HG02938 (cell line): ENCODE results near the gene MAN2A1.
"Not testable (repeated sequence)": the region's sequence is repeated elsewhere in the genome, so short reads cannot be mapped to it uniquely, and the experiment has no call there.

Source experiments
- ATAC-seq: cut with Tn5 transposase; IDR thresholded peaks from one replicate; pipeline ENCODE4 v1.9.1; 2021; ENCODE audit warnings: mild to moderate bottlenecking, moderate library complexity; ENCODE audit not compliant: unreplicated experiment

Gene MAN2A1

DNA sequence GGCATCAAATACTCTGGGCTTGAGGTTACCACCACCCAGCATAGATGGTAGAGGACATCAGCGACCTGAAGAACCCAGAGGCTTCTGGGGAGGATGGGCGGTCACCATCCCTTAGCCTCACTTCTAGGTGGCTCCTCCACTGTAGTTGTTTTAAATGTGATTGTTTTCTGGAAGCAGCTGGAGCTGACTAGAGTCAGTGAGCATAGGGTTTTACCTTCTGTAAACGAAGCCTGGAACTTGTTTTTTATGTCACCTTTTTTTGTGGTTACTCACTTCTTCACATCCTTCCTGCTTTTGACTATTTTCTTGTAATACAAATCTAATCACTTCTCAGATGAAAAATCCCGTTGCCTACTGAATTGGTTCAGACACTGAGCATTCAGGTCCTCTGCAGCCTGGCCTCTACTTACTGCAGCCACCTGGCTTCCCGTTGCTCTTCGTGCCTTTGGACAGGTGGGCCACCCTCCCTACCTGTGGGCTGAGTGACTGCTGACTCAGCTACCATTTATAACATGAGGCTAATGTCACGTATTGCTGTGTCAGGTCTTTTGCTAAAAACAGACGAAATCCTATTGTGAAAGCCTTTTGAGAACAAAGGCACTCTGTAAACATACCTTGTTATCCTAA is 167.8 kb downstream of the MAN2A1 start:
- ATAC-seq = no peak

DNA sequence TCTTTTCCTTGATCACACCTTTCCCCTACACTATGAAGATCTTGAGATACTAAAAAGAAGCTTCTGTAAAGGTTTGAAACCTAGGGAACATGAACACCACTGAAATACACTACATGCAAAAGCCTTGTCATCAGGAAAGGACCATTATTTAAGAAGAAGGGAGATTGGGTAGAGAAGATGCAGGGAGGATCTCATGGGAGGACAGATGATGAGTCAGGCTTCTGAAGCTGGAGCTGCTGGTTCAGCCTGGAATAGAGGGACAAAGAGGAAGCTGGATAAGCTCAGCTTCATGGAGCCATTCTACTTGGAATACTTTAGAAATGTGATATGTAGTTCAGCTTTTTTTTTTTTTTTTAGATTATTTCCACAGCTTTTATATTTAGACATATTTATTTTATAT is 169.8 kb downstream of the MAN2A1 start:
- no peak for ATAC-seq

DNA sequence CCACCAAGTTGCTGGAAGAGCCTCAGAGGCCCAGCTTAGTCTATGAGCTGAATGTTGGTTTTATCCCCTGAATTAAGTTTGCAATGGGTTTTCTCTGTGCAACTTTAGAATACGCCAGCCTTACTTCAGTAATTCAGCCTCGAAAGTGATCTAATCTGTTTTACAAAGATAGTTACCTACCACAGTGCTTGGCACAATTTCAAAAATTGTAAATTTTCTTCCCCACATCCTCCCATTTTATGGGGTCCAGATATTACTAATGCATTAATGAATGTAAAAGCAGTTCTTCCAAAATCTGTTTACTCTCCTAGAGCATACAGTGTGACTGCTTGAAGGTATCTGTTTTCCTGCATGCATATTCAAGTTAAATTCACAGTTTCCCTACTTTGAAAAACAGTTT is 172.6 kb downstream of the MAN2A1 start:
- no peak for ATAC-seq

DNA sequence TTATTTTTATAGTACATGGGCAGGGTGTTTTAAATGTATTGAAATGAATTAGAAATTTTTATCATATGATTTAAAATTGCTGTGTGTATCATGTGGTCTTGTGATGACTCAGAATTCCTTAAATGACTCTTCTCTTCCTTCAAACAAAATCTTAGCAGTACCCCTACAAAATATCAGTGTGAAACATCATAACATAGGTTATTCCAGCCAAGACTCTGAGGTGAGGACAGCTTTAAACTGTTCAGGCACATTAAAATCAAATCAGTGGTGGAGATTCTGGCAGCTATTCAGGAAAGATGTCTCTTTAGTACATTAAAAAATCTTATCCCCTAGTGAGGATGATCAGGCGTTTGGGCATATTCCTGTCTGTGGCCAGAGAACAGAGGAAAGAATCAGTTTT is 174.0 kb downstream of the MAN2A1 start:
- no peak for ATAC-seq

DNA sequence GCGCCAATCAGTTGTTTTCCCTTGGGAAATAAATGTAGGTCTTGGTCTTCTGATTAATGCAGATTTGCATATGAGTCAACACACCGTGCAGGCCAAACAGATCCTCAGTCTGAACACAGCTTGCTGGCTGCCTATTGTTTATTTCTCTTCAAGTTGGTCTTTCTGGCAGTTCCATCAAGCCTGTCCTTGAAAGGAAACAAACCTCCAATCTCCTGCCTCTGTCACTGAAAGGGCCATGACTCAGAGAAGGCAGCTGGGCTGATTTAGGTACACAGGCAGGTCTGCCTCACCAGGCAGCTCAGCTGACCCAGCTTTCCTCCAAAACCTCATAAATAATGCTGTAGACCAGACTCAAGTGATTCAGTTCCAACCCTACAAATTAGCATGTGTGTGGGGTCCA is 175.9 kb downstream of the MAN2A1 start:
- no peak for ATAC-seq

DNA sequence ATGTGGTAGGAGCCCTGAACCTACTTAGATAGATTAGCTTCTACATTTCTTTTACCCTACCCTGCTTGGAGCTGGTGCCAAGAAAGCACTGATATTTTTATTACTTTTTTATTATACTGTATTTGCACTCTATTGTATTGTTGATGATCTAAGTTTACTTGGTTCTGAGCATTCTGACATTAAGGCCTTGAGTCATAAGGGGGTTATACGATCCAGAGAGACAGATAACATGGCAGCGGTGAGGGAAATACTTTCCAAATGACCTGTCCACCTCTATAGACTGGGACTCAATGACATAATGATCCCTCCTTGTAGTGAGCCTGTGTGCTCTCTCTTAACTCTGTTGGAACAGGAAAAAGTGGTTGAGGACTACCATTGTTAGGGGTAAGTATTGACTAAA is 176.3 kb downstream of the MAN2A1 start:
- ATAC-seq = no peak

DNA sequence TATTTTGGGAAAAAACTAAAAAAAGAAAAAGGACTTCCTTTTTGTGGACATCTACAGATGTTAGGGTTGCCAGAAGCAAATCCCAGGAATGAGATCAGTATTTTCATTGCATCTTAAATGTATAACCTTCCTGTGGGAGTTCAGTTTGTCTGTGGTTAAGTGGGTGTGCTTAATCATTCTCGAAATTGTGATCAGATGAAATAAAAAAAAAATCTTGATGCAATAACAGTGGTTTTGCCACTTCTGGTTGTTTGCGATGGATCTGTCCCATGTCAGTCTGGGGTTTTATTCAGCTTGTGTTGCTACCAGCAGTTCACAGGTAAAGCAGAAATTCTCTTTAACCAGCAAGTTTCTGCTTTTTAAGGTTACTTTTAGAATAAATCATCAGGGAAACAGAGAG is 179.0 kb downstream of the MAN2A1 start:
- ATAC-seq = no peak

DNA sequence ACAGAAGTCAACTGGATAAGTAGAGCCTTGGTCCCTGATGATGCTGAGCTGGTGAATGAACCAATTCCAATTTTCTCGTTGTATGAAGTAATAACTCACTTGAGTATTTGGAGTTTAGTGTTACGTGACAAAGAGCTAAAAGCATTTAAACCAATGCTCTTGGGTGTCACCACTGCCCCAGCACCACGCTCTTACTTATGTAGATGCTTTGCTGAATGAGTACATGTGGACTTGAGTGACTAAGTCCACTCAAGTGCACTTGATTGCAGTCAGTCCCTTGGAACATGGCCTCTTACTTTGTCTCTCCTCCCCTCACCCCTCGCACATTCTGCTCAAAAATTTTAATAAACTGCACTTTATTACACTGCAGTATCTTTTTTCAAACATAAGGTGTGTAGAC is 184.0 kb downstream of the MAN2A1 start:
- ATAC-seq = no peak

DNA sequence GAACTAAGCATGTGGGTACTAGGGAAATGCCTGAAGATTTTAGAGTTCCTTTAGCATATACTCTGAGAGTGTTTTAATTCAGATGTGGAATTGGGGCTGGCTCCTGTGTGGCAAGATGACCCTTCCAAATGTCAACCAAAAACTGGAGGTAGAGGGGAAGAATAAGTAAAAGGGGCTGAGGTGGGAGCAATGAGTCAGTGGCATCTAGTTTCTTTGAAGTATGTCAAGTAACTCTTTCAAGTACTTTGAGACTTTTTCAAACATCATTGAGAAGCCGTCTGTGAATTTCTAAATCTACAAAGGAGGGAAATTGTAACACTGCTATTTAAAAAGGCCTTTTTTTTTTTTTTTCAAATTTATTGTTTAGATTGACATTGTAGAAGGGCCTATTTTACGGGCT is 184.4 kb downstream of the MAN2A1 start:
- no peak for ATAC-seq

DNA sequence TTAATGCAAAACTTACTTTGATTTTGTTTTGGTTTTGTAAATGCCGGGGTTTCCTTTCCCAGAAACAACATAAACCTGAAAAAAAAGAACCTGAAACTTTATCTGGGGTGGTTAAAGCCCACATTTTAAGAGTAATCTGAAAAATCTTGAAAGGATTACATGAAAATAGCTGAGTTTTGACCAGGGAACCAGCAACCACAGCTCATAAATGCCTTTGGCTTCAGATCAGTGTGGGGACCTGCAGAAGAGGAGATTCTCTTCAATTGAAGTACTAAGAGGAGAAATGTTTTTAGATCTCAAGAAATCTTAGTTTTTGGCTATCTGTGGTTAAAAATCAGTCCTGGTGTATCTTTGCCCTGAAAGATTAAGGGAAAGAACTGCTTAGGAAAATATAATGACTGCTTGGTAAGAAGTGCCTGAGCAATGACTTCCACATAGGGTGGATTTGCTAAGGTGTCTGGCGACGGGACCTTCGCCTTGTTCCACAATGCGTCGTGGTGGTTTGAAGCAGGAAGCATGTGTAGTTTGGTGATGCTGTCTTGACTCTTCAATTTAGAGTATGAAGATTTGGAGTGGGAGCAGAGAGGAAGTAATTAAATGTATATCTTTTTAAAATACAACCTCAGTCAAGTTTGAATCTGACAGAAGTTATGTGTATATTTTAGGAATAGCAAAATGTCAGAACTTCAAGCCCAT is 186.5 kb downstream of the MAN2A1 start:
- ATAC-seq = no peak

DNA sequence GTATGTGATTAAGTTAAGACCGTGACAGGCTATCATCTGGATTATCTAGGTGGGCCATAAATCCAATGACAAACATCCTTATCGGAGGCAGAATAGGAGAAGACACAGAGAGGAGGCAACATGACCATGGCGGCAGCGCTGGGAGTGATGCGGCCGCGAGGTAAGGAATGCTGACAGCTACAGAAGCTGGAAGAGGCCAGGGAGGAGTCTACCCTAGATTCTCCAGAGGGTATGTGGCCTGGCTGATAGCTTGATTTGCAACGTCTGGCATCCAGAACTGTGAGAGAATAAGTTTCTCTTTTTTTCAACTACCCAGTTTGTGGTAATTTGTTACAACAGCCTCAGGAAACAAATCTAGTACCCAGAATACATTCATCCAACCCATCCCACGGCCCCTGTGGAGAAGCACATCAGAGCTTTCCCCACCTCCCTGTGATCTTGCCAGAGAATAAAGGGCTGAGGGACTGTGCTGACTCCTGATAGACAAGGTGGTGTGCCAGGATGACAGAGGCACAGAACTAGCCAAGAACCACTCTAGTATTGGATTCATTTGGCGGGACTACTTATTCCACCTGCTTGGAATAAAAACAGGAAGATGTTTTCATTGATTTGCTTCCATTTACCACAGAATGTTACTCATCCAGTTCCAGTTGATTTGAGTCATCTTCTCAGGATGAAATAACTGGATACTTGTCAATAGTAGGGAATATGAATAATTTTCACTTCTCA is 187.4 kb downstream of the MAN2A1 start:
- ATAC-seq = no peak

DNA sequence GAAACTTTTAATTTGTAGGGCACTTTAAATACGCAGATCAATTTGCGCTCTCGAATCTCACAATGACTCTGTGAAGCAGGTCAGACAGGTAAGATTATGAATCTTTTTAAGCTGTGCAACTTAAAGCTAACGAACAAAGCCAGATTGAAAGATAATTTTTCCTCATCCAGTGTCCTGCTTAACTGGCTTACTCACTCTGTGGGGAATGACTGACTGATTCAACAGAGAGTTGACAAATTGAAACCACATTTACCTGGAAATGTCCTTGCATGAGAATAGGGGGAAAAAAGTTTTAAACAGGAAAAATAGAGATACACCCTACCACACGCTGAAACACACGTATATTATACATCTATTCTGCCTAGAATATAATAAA is 187.9 kb downstream of the MAN2A1 start:
- no peak for ATAC-seq

DNA sequence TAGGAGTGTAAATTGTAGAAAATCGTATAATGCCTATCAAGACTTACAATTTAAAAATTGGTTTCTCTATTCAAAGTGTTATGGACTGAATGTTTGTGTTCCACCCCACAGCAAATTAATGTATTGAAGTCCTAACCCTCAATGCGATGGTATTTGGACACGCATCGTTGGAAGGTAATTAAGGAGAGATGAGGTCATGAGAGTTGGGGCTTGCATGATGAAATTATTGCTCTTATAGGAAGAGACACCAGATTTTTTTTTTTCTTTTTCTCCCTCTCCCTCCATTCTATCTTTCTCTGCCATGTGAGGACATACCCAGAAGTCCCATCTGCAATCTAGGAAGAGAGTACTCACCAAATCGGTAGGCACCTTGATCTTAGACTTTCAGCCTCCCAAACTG is 189.2 kb downstream of the MAN2A1 start:
- no peak for ATAC-seq

DNA sequence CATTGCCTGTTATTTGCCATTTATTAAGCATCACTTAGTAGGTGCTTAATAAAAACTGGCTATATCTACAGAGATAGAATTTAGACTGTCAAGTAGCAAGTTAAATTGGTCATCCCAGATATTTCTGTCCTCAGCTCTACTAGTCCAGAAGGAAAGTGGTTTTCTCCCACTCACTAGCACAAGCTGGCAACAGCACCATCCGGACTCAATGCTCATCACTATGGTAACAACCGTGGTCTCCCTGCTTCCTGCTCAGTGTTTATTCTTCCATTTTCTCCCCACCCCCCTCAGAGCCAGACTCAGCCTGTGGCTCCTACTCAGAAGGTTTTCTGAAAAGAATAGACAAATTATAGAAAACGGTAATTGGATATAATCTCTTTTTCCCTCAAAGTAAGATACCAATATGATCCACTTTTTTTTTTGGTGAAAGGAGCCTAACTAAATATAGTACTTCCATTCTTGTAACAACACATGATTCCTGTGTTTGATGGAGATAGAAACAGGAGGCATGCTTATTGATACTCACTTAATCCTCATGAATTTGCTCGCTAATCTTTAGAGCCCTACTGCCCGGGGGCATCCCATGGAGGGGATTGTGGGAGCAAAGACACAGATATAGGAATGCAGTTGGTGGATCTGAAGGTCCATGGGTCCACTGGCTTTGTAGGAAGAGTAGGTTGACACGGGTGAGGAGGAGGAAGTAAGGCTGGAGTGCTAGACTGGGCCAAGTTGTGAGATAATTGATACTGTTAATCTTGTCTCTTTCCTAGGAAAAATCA is 191.4 kb downstream of the MAN2A1 start:
- ATAC-seq = no peak

DNA sequence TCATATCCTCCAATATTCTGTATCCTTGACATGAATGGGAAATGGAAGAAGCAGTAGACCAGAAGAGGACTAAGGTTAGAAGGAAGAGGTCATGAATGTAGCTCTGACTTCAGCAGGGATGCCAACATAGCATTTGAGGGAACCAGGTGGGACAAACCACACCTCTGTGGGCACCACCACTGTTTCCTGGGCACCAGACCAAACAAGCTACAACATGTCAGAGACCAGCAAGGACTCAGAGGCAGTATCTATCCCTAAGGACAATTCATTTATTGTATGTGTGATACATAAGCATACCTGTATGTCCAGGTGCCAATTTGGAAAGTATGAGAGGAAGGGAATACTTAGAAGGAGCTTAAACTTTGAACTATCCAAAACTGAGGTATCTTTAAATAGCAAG is 192.8 kb downstream of the MAN2A1 start:
- ATAC-seq = no peak

DNA sequence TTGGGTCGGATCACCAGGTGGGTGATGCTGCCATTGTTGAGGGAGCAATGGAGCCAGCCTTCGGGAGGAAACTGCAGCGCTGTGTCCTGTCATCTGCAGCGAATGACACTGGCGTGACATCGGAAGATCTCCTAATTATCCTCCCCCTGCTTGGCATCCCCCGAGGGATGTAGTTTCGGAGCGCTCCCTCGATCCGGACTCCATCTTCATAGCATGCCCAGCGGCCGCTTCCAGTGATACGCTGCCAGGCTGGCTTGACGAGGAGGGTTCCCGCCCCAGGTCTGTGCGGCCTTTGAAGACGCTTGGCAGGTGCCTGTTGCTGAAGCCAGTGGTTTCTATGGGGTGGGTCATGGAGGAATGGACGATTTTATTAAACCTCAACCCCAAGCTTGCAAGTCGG is 194.9 kb downstream of the MAN2A1 start:
- ATAC-seq = no peak

DNA sequence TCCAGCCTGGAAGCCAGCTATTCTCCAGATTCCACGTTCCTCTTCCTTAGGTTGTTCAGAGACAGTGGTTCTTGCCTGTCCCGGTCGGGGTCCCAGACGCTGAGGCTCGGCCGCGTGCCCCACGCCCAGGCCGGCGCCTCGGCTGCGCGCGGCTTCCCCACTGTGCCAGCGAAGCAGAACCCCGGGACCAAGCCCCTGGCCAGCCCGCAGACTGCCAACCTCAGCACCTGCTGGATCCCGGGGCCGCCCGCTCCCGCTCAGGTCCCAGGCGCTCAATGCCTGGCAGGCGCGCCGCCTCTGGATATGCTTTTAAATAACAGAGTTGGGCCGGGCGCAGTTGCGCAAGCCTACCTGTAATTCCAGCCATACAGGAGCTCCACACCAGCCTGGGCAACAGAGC is 195.5 kb downstream of the MAN2A1 start:
- ATAC-seq = no peak

DNA sequence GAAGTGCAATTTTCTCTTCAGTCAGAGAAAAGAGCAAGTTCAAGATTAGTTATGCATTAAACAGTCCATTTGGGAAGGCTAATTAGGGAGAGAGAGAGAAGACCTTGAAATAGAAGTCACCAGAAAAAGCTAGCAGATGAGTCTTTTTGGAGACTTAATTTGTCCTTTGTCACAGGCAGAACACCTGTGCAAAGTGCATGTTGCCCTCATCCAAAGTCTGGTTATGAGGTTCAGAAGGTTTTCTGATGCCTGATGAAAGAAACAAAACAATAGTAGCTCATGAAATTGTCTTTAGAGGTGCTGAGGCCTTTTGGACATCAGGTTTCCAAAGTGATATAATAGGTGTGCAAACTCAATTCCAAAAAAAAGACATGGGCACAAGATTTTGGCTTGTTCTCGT is 199.3 kb downstream of the MAN2A1 start:
- no peak for ATAC-seq

DNA sequence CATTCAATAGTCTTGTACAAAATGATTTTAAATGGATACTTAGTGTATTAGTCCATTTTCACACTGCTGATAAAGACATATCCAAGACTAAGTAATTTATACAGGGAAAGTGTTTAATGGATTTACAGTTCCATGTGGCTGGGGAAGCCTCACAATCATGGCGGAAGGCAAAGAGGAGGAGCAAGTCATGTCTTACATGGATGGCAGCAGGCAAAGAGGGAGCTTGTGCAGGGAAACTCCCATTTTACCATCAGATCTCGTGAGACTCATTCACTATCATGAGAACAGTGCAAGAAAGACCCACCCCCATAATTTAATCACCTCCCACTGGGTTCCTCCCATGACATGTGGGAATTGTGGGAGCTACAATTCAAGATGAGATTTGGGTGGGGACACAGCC is 203.5 kb downstream of the MAN2A1 start:
- ATAC-seq = not testable (repeated sequence)

DNA sequence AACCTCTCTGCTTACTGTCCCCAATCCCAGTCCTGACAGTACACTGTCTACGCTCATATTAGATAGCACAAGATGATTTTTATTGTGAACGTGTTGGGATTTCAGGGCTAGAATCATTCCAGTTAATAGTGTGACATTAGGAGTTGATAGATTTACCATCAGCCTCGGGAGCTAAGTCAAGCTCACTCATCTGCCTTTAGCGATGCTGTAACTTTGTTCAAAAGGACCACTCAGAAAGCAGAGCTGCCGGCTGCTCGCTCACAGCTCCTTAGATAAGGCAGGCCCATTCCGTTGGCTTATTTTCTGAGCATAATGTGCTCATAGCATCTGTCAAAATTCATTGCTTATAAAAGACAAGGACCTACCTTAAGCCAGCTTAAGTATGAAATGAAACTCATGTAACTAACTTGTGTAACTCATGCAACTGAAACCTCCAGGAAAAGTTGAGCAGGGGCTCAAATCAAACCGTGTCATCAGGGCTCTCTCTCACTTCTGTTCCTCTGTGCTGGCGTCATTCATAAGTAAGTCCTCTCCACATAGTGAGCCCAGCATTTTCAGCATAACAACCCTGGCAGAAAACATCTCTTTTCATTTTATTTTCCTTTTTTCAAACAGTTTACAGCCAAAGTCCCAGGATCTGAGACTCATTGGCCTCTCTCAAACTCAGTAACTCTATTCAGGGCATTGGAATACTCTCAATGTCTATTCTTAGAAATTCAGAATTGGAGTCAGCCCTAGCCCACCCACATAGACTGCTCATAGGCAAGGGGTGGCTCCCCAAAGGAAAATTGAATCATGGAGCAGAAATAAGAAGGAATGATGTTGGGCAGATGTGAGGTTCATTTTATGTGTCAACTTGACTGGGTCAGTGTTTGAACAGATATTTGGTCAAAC is 208.8 kb downstream of the MAN2A1 start:
- no peak for ATAC-seq

DNA sequence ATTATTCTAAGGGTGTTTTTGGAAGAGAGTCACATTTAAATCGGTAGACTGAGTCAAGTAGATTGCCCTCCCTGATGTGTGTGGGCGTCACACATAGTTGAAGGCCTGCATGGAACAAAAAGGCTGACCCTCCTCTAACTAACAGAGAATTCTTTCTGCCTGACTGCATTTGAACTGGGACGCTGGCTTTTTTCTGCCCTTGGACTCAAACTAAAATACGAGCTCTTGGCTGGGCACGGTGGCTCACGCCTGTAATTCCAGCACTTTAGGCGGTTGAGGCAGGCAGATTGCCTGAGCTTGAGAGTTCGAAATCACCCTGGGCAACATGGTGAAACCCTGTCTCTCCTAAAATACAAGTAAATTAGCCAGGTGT is 209.4 kb downstream of the MAN2A1 start:
- ATAC-seq = no peak
